Duodenal mucosa (tissue), 2 donors: Measurements from ENCODE around the gene AK2.
"Not testable (repeated sequence)": the region's sequence is repeated elsewhere in the genome, so short reads cannot be mapped to it uniquely, and the experiment has no call there.

Experiments used
- H3K27ac ChIP-seq: one replicate; pipeline ENCODE4 v1.7.0; 2013; ENCODE audit warnings: low read depth, low read length
- H3K27me3 ChIP-seq, 2 donors: one replicate each; pipeline ENCODE4 v1.7.0; 2013; ENCODE audit warnings: low read length in 2 of 2, control low read depth in 1 of 2; ENCODE audit not compliant: insufficient read depth in 2 of 2, control insufficient read depth in 1 of 2
- H3K36me3 ChIP-seq, 2 donors: one replicate each; pipeline ENCODE4 v1.7.0; 2013; ENCODE audit warnings: low read length in 2 of 2, control low read depth in 1 of 2; ENCODE audit not compliant: insufficient read depth in 2 of 2, control insufficient read depth in 1 of 2
- H3K4me1 ChIP-seq, 2 donors: one replicate each; pipeline ENCODE4 v1.7.0; 2013; ENCODE audit warnings: low read length in 2 of 2, control low read depth in 1 of 2; ENCODE audit not compliant: insufficient read depth in 2 of 2, control insufficient read depth in 1 of 2
- H3K4me3 ChIP-seq, 2 donors: one replicate each; pipeline ENCODE4 v1.7.0; 2013; ENCODE audit warnings: low read length in 2 of 2, low read depth in 1 of 2
- H3K9ac ChIP-seq, 2 donors: one replicate each; pipeline ENCODE4 v1.7.0; 2013; ENCODE audit warnings: low read length in 2 of 2, low read depth in 1 of 2
- H3K9me3 ChIP-seq, 2 donors: one replicate each; pipeline ENCODE4 v1.7.0; 2013; ENCODE audit warnings: low read length in 2 of 2, control low read depth in 1 of 2; ENCODE audit not compliant: control insufficient read depth in 1 of 2

AK2 gene

DNA sequence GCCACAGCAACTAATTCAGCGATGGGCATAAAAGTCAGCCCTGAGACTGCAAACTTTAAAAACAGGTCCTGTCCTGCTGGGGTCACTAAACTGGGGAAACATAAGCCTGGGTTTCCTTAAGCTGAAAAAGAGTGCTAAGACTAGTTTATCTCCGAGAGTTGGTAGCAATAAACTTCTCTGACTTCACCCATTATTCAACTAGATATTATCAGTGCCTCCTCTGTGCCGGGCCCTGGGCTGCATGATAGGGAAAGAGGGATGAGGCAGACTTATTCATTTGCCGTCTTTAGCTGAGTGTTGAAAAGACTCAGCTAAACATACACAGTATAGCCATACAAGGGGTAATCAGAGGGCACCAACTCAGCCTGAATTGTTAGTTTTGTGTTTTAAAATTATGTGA, 33.0 kb downstream of the AK2 start:
- no peaks in the 10 kb centered on the region for H3K27me3 ChIP-seq
- H3K9me3 ChIP-seq, result no peaks in the 10 kb centered on the region
- no peak overlapping the region for H3K9ac ChIP-seq
- H3K36me3 ChIP-seq, result peaks cover 7 to 8% of the 10 kb centered on the region in 2 donors
- peaks cover 8 to 24% of the 10 kb centered on the region in 2 donors for H3K4me1 ChIP-seq
- no peak overlapping the region for H3K4me3 ChIP-seq
- H3K27ac ChIP-seq, result no peak overlapping the region

- H3K9me3 ChIP-seq, result no peaks in the 10 kb centered on the region
- H3K27ac ChIP-seq, result no peak overlapping the region
- no peak overlapping the region for H3K9ac ChIP-seq
- H3K36me3 ChIP-seq, result no peaks in the 10 kb centered on the region
- H3K4me1 ChIP-seq, result peaks cover 13 to 19% of the 10 kb centered on the region in 2 donors
- no peaks in the 10 kb centered on the region for H3K27me3 ChIP-seq
- no peak overlapping the region for H3K4me3 ChIP-seq
These were observed 34.7 kb downstream of the AK2 start for GRCh38 chr1:33002006-33002405.

GRCh38 chr1:33001282-33001681, 35.4 kb downstream of the AK2 start:
- no peaks in the 10 kb centered on the region for H3K36me3 ChIP-seq
- H3K4me1 ChIP-seq, result peaks cover 13 to 17% of the 10 kb centered on the region in 2 donors
- no peak overlapping the region for H3K4me3 ChIP-seq
- no peak overlapping the region for H3K9ac ChIP-seq
- H3K9me3 ChIP-seq, result no peaks in the 10 kb centered on the region
- H3K27ac ChIP-seq, result no peak overlapping the region
- no peaks in the 10 kb centered on the region for H3K27me3 ChIP-seq

- no peak overlapping the region for H3K27ac ChIP-seq
- no peak overlapping the region for H3K9ac ChIP-seq
- no peaks in the 10 kb centered on the region for H3K9me3 ChIP-seq
- no peaks in the 10 kb centered on the region for H3K36me3 ChIP-seq
- no peak overlapping the region for H3K4me3 ChIP-seq
- no peaks in the 10 kb centered on the region for H3K27me3 ChIP-seq
- H3K4me1 ChIP-seq, result peaks cover 13 to 17% of the 10 kb centered on the region in 2 donors
These were observed 36.2 kb downstream of the AK2 start for GRCh38 chr1:33000427-33001026.

DNA sequence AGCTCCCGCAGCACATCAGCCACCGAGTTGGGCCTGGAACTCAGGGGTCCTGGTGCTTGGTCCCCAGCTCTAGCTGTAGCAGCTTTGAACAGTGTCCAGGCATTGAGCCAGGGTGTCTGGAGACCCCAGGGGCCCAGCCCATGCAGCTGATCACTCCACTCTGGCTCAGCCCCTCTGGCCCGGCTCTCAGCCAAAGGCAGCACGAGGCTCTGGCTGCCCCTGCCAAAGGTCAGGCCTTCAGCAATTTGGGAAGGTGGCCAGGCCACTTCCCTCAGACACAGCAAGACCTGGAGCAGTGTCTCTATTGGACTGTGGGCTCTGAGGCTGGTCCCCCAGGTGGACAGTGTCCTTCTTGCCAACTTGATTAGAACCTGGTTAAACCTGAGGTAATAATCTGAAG, 37.7 kb downstream of the AK2 start:
- Histone ChIP-seq H3K27ac (no peak overlapping the region), H3K9me3 (no peaks in the 10 kb centered on the region), H3K9ac (no peak overlapping the region), H3K4me3 (no peak overlapping the region), H3K27me3 (no peaks in the 10 kb centered on the region), H3K36me3 (no peaks in the 10 kb centered on the region), H3K4me1 (peaks cover 13 to 17% of the 10 kb centered on the region in 2 donors)

- H3K9ac ChIP-seq, result no peak overlapping the region
- H3K4me1 ChIP-seq, result peaks cover 18 to 22% of the 10 kb centered on the region in 2 donors
- no peak overlapping the region for H3K4me3 ChIP-seq
- H3K9me3 ChIP-seq, result no peaks in the 10 kb centered on the region
- no peaks in the 10 kb centered on the region for H3K27me3 ChIP-seq
- H3K36me3 ChIP-seq, result no peaks in the 10 kb centered on the region
- no peak overlapping the region for H3K27ac ChIP-seq
These were observed 38.6 kb downstream of the AK2 start for GRCh38 chr1:32998064-32998463.

DNA sequence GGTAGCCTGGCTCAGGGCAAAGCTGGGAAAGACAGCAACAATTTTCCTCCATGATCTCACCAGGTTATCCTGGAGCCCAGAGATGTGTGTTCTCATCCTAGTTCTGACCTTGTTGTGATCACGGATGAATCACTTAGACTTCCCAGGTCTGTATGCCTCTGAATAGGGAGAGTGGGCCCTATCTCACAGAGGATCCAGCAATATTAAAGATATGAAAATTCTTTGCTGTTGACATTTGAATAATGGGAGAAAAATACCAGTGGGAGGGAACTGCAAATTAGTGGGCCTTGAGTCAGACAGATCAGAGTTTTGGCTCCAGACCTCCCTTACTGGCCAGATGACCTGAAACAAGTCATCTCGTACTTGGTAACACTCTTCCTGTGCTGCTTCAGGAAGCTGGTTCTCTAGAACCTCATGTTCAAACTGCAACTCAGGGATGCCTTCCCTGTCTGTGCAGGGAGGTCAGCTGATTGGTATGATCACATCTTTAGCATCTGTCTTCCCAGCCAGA, 39.2 kb downstream of the AK2 start:
- Histone ChIP-seq H3K4me3 (no peak overlapping the region), H3K9me3 (no peaks in the 10 kb centered on the region), H3K4me1 (peaks cover 25 to 28% of the 10 kb centered on the region in 2 donors), H3K27ac (no peak overlapping the region), H3K9ac (no peak overlapping the region), H3K27me3 (no peaks in the 10 kb centered on the region), H3K36me3 (no peaks in the 10 kb centered on the region)

- H3K9ac ChIP-seq, H3K27me3 ChIP-seq, H3K4me3 ChIP-seq, H3K36me3 ChIP-seq, H3K9me3 ChIP-seq: not testable (repeated sequence)
- peak overlapping the region; percentile 46 for H3K27ac ChIP-seq
- peaks cover 38 to 47% of the 10 kb centered on the region in 2 donors for H3K4me1 ChIP-seq
These were observed 43.4 kb downstream of the AK2 start for GRCh38 chr1:32993324-32993636.

DNA sequence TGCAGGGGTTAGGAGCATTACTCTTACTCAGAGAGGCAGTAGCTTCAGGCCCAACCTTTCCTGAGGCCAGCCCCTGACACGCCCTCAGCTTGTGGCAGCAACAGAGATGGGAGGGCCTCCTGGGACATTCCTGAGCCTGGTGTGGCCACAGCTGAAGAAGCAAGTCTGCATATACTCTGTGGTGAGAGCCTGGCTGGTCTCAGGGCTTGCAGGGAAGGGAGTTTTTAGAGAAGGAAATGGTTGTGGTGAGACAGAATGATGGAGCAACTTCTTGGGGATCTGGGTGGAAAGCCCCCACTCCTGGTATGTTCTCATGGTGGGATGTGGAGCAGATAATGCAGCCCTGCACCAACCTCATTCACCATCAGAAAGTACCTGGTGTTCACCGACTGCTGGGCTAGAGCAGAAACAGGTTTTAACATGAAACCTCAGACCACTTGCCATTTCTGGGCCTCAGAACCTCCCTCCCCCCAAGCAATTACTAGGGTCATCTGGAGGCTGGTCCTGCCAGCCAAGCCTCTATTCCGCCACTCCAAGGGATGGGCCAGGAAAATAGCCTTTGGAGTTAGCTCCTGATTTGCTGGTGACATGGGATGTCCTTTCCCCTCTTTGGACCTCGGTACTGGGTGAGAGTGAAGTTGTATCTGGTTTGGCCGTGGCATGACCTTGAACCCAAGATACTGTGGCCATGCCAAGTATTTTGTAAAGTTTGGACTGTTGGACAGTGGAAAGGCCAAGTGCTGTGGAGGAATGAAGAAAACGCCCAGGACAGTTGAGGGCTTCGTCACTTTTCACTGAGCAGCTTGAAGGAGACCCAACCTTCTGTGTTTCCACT, 44.0 kb downstream of the AK2 start:
- peak overlapping the region in 1 of 2 donors; percentile 7 for H3K4me3 ChIP-seq
- H3K9ac ChIP-seq, result peak overlapping the region; percentile 40 to 52
- no peaks in the 10 kb centered on the region for H3K27me3 ChIP-seq
- peak overlapping the region; percentile 46 for H3K27ac ChIP-seq
- no peaks in the 10 kb centered on the region for H3K9me3 ChIP-seq
- H3K4me1 ChIP-seq, result peaks cover 33 to 41% of the 10 kb centered on the region in 2 donors
- H3K36me3 ChIP-seq, result no peaks in the 10 kb centered on the region

DNA sequence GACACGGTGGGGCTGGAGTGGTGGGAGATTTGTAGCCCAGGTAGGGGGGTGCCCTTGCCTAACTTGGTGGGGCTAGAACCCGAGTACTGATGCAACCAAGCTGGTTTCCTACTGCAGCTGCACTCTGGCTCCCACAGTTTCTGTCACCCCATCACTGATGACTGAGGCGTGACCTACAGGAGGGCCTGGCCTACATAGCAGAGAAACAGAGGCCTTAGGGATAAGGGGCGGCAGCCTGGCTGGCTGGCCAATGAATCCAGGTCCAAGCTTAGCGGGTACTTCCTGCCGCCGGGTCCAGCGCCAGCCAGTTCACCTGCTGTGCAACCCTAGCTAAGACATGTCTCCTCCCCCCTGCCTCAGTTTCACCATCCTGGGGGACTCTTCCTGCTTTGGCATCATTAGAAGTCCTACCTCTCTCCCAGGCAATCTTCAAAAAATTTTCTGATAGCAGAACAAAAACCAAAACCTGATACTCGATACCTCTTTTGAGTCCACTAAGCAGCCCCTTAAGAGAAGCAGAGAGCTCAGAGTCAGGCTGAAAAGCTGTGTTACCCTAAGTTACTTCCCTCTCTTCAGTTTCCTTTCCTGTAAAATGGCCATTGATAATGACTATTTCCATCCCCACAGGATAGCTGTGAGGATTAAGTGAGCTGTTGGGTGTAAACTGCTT, 44.7 kb downstream of the AK2 start:
- H3K36me3 ChIP-seq, result no peaks in the 10 kb centered on the region
- peak overlapping the region in 1 of 2 donors; percentile 40 for H3K9ac ChIP-seq
- H3K4me1 ChIP-seq, result peaks cover 30 to 39% of the 10 kb centered on the region in 2 donors
- H3K27me3 ChIP-seq, result no peaks in the 10 kb centered on the region
- no peak overlapping the region for H3K27ac ChIP-seq
- no peaks in the 10 kb centered on the region for H3K9me3 ChIP-seq
- no peak overlapping the region for H3K4me3 ChIP-seq
